CD4-positive, alpha-beta T cell treated with Interleukin-1 beta for 1 hour (primary cell): ENCODE results near the gene C3orf70.

Experiments
- DNase-seq, 2 donors: peaks; one replicate each; pipeline ENCODE4 v3.0.0-alpha.2; 2020 to 2022

C3orf70 gene

DNA sequence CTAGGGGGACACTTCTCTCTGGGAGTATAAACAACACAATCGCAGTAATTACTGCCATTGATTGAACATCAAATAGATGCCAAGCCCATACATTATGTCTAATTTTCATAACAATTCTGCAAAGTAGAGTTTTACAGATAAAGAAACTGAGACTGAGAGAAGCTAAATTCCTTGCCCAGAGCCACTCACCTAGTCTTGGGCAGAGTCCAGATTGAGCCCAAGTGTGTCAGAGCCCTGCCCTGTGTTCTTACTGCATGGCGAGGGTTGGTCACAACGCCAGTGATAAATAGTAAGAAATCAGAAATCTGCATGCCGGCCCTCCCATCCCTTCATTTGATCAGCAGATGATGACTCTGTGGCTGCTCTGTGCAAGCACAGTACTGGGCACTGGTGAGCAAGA, 106.3 kb downstream of the C3orf70 start:
- no peak for DNase-seq

DNA sequence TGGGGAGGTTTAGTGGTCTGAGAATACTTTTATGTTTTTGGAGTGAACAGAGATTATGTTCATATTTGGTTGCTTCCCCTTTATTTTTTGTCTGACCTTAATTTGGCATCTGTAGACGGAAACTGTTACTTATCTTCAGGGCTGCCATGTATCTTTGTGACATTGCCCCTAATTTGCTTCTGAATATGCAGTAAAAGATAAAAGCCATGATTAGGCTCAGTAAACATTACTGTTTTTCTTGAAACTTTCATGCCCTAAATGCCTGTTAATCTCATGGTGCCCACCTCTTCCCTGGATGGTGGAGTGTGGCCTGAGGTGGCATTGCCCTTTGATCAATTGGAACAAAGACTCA, 106.7 kb downstream of the C3orf70 start:
- DNase-seq = no peak

- no peak for DNase-seq
Observed at GRCh38 chr3:185042312-185043050, 110.4 kb downstream of the C3orf70 start.

GRCh38 chr3:185041540-185041939, 111.3 kb downstream of the C3orf70 start:
- no peak for DNase-seq

DNA sequence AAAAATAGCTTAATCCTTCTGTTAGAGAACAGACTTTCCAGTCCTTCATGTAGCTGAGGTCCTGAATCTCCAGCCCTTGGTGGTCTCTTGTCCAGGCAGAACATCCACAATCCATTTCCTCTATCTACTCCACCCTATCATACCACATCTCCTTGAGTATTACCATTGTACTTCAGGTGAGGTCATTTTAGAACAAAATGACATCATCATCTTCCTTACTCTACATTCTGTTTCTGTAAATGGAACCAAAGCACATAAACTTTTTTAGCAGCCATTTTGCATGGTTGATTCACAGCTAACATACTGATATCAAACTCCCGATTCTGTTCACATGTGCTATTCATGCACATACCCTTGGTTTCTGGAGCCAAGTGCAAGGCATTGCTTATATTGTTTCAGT, 112.4 kb downstream of the C3orf70 start:
- no peak for DNase-seq

DNA sequence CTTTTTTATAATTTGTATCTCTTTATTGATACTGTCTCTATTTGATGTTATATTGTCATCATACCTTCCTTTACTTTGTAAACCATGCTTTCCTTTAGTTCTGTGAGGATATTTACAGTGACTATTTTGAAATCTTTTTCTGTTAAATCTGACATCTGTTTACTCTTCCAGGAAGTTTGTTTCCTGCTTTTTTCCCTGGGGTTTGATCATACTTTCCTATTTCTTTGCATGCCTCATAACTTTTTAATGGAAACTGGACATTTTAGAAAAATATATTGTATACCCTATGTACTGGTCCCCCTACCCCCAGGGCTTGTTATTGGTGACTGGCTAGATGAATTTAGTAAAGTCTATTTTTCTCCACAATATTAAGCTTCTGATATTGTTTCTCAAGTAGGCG, 115.1 kb downstream of the C3orf70 start:
- no peak for DNase-seq

- no peak for DNase-seq
Observed at GRCh38 chr3:185030951-185031350, 121.9 kb downstream of the C3orf70 start.

DNA sequence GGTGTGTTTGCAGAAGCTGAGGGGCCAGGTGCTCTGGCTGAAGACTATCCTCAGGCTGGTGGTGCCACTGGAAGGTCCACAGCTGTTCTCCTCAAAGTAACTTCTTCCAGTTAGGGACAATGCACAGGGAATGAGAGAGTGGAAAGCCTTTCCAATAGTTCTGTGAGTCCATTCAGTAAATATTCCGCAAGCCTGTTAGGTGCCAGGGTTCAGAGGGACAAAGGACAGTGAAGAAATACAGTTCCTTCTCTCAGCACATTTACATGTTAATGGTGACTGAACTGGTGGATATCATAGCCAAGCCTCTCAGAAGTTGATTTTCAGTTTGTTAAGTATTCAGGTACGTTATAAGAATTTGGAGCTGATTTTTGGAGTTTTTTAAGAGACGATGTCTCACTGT, 122.5 kb downstream of the C3orf70 start:
- DNase-seq = no peak

DNA sequence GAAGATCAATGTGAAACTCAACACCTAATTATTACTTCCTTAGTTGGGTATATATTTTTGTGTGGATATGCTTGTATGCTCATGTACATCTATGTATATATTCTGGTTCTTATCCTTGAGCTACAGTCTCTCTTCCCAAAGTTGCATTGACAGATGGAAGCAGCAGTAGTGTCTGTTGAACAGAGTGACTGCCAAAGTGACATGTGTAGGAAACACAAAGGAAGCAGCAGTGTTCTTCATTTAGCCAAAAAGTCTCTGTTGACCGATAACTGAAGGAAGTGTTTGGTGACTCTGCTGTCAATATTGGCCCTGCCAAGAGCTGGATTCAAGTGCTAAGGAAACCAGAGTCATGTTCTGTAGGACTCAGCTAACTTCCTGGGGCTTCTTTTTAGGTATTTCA, 123.8 kb downstream of the C3orf70 start:
- no peak for DNase-seq

GRCh38 chr3:185028121-185028520, 124.7 kb downstream of the C3orf70 start:
- DNase-seq = no peak
